Superior temporal gyrus (tissue), 1 donor: ENCODE data around the gene OR2AG1.
A peak's percentile ranks its signal among the peaks of the same experiment; 100 is the strongest.

Source experiments
- DNase-seq: peaks from one replicate; pipeline ENCODE4 v3.0.0-alpha.2; 2016; ENCODE audit errors: extremely low spot score

The OR2AG1 gene

GRCh38 chr11:6782720-6783119, at the start of gene OR2AG1:
Gene OR2AG1 (plus strand): TSS chr11:6783020. CDS start chr11:6785038, 2,018 bp downstream.
- DNase-seq, result no peak

GRCh38 chr11:6733326-6734275, 49.2 kb upstream of the OR2AG1 start:
- no peak for DNase-seq

GRCh38 chr11:6734616-6735015, 48.2 kb upstream of the OR2AG1 start:
- no peak for DNase-seq

- no peak for DNase-seq
Measured at GRCh38 chr11:6735306-6735705, 47.5 kb upstream of the OR2AG1 start.

DNA sequence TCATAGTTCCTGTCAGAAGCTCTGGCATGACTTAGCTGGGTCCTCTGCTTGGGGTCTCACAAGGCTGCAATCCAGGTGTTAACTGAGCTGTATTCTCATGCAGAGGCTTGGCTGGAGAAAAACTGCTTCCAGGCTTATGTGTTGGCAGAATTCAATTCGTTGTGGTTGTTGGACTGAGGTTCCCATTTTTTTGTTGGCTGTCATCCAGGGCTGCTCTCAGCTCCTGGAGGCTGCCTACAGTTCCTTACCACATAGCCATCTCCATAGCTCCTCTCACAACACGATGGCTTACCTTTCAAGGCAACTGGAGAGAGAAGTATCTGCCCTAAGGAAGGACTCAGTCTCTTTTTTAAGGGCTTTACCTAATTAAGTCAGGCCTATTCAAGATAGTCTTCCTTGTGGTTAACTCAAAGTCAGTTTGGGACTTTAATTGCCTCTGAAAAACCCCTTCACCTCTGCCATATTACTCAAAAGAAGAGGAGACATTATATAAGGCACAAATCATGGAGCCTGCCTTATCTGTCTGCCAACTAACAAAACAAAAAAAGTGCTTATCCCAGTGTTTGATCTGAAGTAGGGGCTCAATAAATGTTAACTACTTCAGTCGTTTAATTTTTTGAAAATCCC, 46.2 kb upstream of the OR2AG1 start:
- no peak for DNase-seq

DNA sequence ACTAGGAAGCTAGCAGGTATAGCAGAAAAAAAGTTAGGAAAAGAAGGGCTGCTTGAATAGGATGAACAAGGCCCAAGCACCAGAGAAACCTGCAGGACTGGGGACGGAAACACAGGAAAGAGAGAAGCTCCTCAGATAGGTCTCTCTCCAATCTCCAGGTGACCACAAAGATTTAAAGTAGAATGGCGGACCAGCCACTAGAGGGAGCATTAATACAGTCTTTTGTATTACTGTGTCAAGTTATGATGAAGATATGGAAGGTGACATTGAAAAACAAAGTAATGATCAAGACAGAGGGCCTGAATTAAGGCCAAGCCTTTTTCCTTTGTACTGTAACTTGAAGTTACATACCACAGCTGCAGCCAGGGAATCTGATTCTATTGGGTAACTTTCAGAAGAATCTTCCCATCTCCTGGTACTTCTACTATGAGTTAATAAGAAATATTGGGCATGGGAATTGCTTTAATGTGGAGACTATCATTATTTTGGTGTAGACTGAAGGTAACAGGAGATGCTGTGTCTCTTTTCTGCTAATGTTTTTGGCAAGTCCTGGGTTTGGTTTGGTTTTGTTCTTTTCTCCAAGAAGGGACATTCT, 44.9 kb upstream of the OR2AG1 start:
- peak; percentile 67 for DNase-seq

DNA sequence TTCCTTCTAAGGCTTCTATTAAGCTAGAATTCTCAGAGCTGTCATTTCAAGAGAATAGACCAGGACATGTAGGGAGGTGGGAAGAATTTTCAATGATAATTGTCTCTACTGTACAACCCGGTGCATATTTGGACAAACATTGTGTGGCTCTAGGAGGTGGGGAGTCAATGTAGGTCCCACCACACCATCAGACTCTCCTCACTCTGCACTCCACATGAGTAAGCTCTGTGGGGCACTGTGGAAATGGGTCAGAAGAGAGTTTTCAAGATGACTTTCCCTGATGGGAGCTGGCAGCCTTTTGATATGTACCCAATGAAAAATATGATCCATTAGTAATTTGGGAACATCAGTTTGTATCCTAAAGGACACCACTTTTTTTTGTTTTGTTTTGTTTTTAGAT, 44.2 kb upstream of the OR2AG1 start:
- no peak for DNase-seq

DNA sequence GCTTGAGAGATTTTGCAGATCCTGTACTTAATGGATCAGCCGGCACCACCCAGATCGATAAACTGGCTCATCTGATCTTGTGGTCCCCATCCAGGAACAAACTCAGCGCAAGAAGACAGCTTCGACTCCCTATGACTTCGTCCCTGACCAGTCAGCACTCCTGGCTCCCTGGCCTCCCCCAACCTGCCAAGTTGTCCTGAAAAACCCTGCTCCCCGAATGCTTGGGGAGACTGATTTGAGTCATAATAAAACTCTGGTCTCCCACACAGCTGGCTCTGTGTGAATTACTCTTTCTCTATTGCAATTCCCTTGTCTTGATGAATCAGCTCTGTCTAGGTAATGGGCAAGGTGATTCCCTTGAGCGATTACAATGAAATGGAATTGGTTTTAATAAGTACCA, 40.6 kb upstream of the OR2AG1 start:
- DNase-seq, result no peak

GRCh38 chr11:6745018-6745417, 37.8 kb upstream of the OR2AG1 start:
- DNase-seq, result no peak

- DNase-seq, result no peak
Measured at GRCh38 chr11:6745465-6746015, 37.3 kb upstream of the OR2AG1 start.

DNA sequence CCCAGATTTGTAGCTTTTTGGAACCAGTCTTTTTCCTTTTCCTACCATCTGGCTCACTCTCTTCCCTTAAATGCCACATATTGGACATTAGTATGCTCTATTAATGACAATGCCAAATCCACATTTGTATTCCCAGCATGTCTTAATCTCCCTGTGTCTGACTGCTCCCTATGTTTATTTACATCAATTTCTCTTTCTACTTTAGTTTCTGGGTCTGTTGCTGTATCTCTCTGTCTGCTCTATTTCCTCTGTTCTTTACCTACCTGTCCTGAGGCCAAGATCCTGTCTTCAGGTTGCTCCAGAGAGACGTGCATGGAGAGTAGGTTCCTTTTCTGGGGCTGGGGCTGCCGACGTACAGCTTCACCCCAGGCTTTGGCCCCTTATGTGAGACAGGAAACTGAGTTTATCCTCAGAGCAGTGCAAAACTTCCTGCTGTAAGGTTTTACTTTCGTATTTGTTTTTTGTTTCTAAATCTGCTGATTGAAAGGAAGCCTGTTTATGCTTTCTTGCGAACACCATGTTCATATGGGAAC, 36.7 kb upstream of the OR2AG1 start:
- DNase-seq, result no peak

GRCh38 chr11:6746626-6747025, 36.2 kb upstream of the OR2AG1 start:
- DNase-seq, result no peak

DNA sequence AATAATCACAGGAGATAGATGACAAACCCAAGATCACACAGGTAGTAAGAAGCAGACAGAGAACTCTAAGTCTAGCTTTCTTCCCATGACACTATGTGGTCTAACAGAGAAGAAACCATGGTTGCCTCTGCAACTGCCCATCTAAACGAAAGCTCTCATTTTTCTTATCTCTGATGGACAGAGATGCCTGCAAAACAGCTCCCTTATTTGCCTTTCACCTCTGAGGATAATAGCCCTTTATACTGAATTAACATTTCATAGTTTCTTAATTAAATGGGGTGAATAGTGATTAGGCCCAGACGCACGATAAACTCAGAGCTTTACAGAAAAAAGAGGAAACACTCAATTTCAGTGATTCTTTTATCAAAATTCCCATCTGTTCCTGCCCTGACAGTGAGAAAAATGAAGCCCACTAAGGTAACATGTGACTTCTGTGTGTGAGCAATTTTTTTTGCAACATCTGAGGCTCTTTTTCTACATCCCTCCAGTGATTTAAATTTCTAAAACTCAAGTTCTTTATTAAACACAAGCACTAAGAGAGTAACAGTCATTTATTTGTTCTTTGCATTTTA, 35.6 kb upstream of the OR2AG1 start:
- DNase-seq, result no peak

DNA sequence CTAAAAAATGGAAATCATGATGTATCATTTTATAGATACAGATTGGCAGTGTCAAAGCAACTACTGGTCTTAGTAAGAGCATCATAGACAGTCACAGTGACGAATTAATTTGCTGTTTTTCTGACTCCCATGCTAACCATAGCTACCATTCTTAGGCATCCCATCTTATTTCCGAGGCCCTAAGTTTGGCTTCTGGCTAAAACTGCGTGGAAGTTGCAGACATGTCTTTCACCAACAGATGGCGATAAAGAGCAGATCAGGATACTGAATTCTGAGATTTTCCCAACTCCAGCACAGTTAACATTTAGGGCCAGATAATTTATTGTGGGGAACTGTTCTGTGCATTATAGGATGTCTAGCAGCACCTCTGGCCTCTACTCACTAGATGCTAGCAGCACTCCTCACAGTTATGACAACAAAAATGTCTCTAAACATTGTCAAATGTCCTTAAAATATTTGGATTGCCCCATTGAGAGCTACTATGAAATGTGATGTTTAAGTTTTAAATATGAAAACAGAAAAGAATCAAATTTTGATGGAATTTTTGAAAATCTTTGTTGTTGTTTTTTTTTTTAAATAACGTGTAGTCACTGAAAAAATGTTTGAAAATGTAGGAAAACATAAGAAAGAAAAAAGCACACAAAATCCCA, 27.4 kb upstream of the OR2AG1 start:
- DNase-seq, result peak; percentile 77

GRCh38 chr11:6755953-6756347, 26.9 kb upstream of the OR2AG1 start:
- DNase-seq, result no peak

- peak; percentile 84 for DNase-seq
Measured at GRCh38 chr11:6757373-6757967, 25.4 kb upstream of the OR2AG1 start.

DNA sequence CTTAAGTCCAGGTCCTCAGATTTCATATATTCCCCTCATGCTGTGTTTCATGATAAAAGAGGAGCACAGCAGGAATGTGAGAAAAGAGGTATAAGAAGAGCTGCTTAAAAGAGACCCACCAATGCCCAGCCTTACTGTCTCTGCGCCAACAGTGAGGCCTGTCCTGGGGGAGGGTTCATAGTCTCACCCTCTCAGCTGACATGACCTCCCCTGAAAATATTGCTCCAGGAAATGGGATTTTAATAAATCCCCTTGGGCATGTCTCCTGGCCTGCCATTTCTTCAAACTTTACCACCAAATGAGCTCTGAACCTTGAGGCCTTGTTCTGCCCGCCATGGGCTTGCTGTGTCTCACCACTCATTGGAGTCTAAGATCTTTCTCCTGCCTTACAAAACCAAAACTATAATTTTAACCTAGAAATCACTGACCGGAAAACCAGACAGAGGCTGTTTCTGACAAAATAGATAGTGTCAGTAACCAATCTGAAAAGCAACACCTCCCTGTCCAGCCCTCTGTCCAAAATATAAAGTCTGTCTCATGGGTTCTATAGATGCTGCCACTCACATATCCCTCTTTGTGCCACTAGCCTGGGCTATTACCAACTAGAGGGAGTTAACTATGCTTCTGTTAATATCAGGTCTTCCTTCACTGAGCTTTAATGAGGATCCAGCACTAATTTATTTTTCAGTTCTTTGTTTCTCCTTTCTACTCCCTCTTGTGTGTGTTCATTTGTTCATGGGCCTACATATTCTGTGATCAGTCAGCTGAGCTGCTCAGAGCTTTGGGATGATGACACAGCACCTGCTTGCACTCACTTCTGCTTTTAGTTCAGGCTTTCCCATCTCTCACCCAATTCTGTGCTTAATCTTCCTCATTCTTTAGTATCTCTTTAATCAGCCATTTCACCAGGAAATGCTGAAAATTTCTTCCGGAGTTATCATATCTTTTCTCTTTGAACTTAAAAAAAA, 10.6 kb upstream of the OR2AG1 start, which contains the start of gene OR2AG2:
TSS of gene OR2AG2 (minus strand) at position 51 of the 968 bp plus-strand sequence. CDS start 3,019 bp downstream, outside the sequence.
- DNase-seq, result peak; percentile 14

DNA sequence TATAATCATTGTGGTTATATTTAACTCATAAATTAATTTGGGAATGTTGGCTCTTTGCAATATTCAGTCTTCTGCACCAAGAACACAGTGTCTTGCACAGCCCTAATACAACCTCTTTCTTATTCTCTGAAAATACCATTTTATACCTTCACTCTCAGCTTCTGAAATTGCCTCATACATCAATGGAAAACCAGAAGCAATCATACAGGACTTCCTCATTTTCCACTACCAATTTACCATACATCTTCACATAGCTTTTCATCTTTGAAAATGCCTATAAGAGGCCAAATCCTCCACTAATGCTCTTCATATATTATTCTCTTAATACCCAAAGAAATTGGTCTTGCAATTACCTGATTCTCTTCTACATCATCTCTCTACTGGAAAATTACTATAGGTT, 4.3 kb upstream of the OR2AG1 start:
- no peak for DNase-seq

DNA sequence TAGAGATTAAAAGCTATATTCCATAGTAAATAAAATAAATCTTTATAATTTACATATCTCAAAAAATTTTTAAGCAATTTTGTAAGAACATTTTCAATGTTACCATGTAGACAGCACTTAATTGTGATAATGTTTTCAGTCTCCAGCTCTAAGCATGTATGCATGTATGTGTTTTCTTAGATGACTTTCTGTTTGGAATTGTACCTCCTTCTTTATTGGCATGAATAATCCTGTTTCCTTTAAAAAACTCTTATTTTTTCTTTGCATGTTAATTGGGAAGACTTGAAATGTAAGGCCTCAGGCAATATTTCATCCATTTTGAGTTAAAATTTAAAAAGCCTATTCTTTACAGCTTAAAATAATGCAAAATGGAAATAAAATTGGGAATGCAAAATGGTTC, 2.0 kb upstream of the OR2AG1 start:
- no peak for DNase-seq

GRCh38 chr11:6790546-6790945, 7.7 kb downstream of the OR2AG1 start:
- DNase-seq, result no peak
